Spinal cord (tissue), 10 donors: ENCODE measurements around the gene SIGLEC9. TPM values are rescaled to one million over a fixed set of nuclear protein-coding genes. Genes with fewer than 3 reads are reported as not detected.

Experiments used
- DNase-seq, 6 donors: peaks; one replicate each; pipeline versions ENCODE4 v3.0.0 to v3.0.0-alpha.2; 2013 to 2015; ENCODE audit warnings: low spot score in 6 of 6, low read depth in 4 of 6
- H3K27ac ChIP-seq: one replicate; pipeline ENCODE4 v1.5.1; 2013; ENCODE audit warnings: low read depth, low read length, control low read depth
- H3K27me3 ChIP-seq: one replicate; pipeline ENCODE4 v1.6.1; 2013; ENCODE audit warnings: low read length; ENCODE audit not compliant: control insufficient read depth, insufficient read depth
- H3K36me3 ChIP-seq: one replicate; pipeline ENCODE4 v1.6.1; 2013; ENCODE audit warnings: low read length; ENCODE audit not compliant: control insufficient read depth, insufficient read depth
- H3K4me1 ChIP-seq: one replicate; pipeline ENCODE4 v1.6.1; 2013; ENCODE audit warnings: low read length; ENCODE audit not compliant: control insufficient read depth, insufficient read depth
- H3K4me3 ChIP-seq: one replicate; pipeline ENCODE4 v1.5.1; 2013; ENCODE audit warnings: low read depth, low read length, control low read depth
- H3K9me3 ChIP-seq: one replicate; pipeline ENCODE4 v1.6.1; 2013; ENCODE audit warnings: low read length; ENCODE audit not compliant: control insufficient read depth, insufficient read depth
- WGBS: methylation state at CpG from one replicate; pipeline ENCODE4 v1.1.5; 2013; ENCODE audit warnings: missing lambda C conversion rate; ENCODE audit not compliant: insufficient coverage; 5-methylcytosine and 5-hydroxymethylcytosine counted together
- polyA plus RNA-seq, 2 donors: library from polyadenylated mRNA; unstranded; fragments of 120-200 nt; gene quantifications; one replicate each; pipeline ENCODE4 v1.2.1, GENCODE V29; 2013; ENCODE audit not compliant: insufficient read length in 2 of 2
- total RNA-seq, 2 donors: library from RNA; depleted of rRNA in 1 of 2; stranded (reverse); fragments of 120-200 nt in 1 of 2; fragments of >200 nt in 1 of 2; gene quantifications; one replicate each; pipeline versions ENCODE4 v1.2.3 to v1.2.4, GENCODE V29; 2013 to 2014
- donor health status: healthy.

The SIGLEC9 gene
- total and polyA plus RNA-seq, 4 donors: 1.2 to 2.2 (median 1.7) TPM

- peak in 1 of 6 donors; percentile 5 for DNase-seq
- peaks cover 3% of the 10 kb centered on the region for H3K27me3 ChIP-seq
- no peak overlapping the region for H3K27ac ChIP-seq
- WGBS: 19% methylated on average over 18 of the region's 18 CpGs
- peaks cover 24% of the 10 kb centered on the region for H3K36me3 ChIP-seq
- H3K4me1 ChIP-seq: peaks cover 18% of the 10 kb centered on the region
- peak overlapping the region; percentile 75 for H3K4me3 ChIP-seq
- H3K9me3 ChIP-seq: no peaks in the 10 kb centered on the region
Observed at GRCh38 chr19:51107406-51108065, 17.2 kb upstream of the SIGLEC9 start.

GRCh38 chr19:51108066-51108804 is 16.5 kb upstream of the SIGLEC9 start, which contains the start of gene CTU1:
TSS of gene CTU1 (minus strand) at chr19:51108409. CDS start at chr19:51104569, 3,840 bp downstream.
- WGBS: under 1% methylated on average over 36 of the region's 43 CpGs
- peaks cover 20% of the 10 kb centered on the region for H3K36me3 ChIP-seq
- H3K4me3 ChIP-seq: peak within 1 kb of the TSS; percentile 75
- peak within 1 kb of the TSS; percentile 64 for H3K27ac ChIP-seq
- peaks cover 4% of the 10 kb centered on the region for H3K27me3 ChIP-seq
- peak; percentile 95 to 100 (median 98) for DNase-seq
- no peaks in the 10 kb centered on the region for H3K9me3 ChIP-seq
- H3K4me1 ChIP-seq: peaks cover 18% of the 10 kb centered on the region

- Histone ChIP-seq H3K4me3 (peak overlapping the region; percentile 75), H3K9me3 (no peaks in the 10 kb centered on the region), H3K4me1 (peaks cover 18% of the 10 kb centered on the region), H3K36me3 (peaks cover 18% of the 10 kb centered on the region), H3K27me3 (peaks cover 6% of the 10 kb centered on the region), H3K27ac (peak overlapping the region; percentile 64)
- 4% methylated on average over 14 of the region's 15 CpGs for WGBS
- DNase-seq: no peak
Observed at GRCh38 chr19:51108805-51109146, 15.9 kb upstream of the SIGLEC9 start.

- Histone ChIP-seq H3K27me3 (peaks cover 7% of the 10 kb centered on the region), H3K9me3 (no peaks in the 10 kb centered on the region), H3K27ac (no peak overlapping the region), H3K4me3 (no peak overlapping the region), H3K4me1 (peaks cover 18% of the 10 kb centered on the region), H3K36me3 (peaks cover 3% of the 10 kb centered on the region)
- WGBS: 71% methylated on average over 1 of the region's 1 CpG
- no peak for DNase-seq
Observed at GRCh38 chr19:51110666-51110971, 14.1 kb upstream of the SIGLEC9 start.

GRCh38 chr19:51111606-51112005 is 13.1 kb upstream of the SIGLEC9 start:
- no peak for DNase-seq
- WGBS: 60% methylated on average over 6 of the region's 6 CpGs
- H3K9me3 ChIP-seq: no peaks in the 10 kb centered on the region
- H3K4me1 ChIP-seq: peaks cover 18% of the 10 kb centered on the region
- no peak overlapping the region for H3K4me3 ChIP-seq
- peaks cover 8% of the 10 kb centered on the region for H3K27me3 ChIP-seq
- H3K36me3 ChIP-seq: no peaks in the 10 kb centered on the region
- H3K27ac ChIP-seq: no peak overlapping the region

GRCh38 chr19:51114087-51114729 is 10.5 kb upstream of the SIGLEC9 start:
- no peak overlapping the region for H3K27ac ChIP-seq
- H3K27me3 ChIP-seq: peaks cover 8% of the 10 kb centered on the region
- 90% methylated on average over 2 of the region's 6 CpGs for WGBS
- H3K4me1 ChIP-seq: no peaks in the 10 kb centered on the region
- DNase-seq: no peak
- no peaks in the 10 kb centered on the region for H3K36me3 ChIP-seq
- no peaks in the 10 kb centered on the region for H3K9me3 ChIP-seq
- H3K4me3 ChIP-seq: no peak overlapping the region

GRCh38 chr19:51116736-51117286 is 7.9 kb upstream of the SIGLEC9 start:
- Histone ChIP-seq H3K4me1 (no peaks in the 10 kb centered on the region), H3K9me3 (no peaks in the 10 kb centered on the region), H3K4me3 (no peak overlapping the region), H3K27ac (no peak overlapping the region), H3K36me3 (no peaks in the 10 kb centered on the region), H3K27me3 (peaks cover 8% of the 10 kb centered on the region)
- DNase-seq: no peak
- 72% methylated on average over 4 of the region's 6 CpGs for WGBS

- Histone ChIP-seq H3K27me3 (peaks cover 3% of the 10 kb centered on the region), H3K9me3 (no peaks in the 10 kb centered on the region), H3K4me3 (no peak overlapping the region), H3K27ac (no peak overlapping the region), H3K36me3 (no peaks in the 10 kb centered on the region), H3K4me1 (no peaks in the 10 kb centered on the region)
- WGBS: 84% methylated on average over 3 of the region's 4 CpGs
- no peak for DNase-seq
Observed at GRCh38 chr19:51119101-51119500, 5.6 kb upstream of the SIGLEC9 start.

- Histone ChIP-seq H3K27ac (no peak overlapping the region), H3K27me3 (peaks cover 3% of the 10 kb centered on the region), H3K9me3 (no peaks in the 10 kb centered on the region), H3K4me3 (no peak overlapping the region), H3K4me1 (no peaks in the 10 kb centered on the region), H3K36me3 (no peaks in the 10 kb centered on the region)
- no peak for DNase-seq
- WGBS: 77% methylated on average over 5 of the region's 6 CpGs
Observed at GRCh38 chr19:51119611-51120010, 5.1 kb upstream of the SIGLEC9 start.
